ENCODE measurements around the gene L1TD1.

L1TD1 gene

GRCh38 chr1:62228883-62229187 is 34.2 kb downstream of the L1TD1 start:
- TF ChIP-seq EZH2phosphoT487 (IDR thresholded peaks at IDR 0.05; ENCODE audit: borderline replicate concordance, low read length) (no peak), CTCF (IDR thresholded peaks at IDR 0.05; ENCODE audit: low read depth, low read length, poor library complexity, severe bottlenecking) (no peak)
- Histone ChIP-seq H3K27me3 (ENCODE audit: control insufficient read depth, low read length) (no peaks in the 10 kb centered on the region), H3K27ac (ENCODE audit: low read depth, low read length) (no peak overlapping the region), H3K4me1 (ENCODE audit: control insufficient read depth, low read length) (no peaks in the 10 kb centered on the region), H3K79me2 (ENCODE audit: control insufficient read depth, low read length) (no peaks in the 10 kb centered on the region), H3K4me2 (ENCODE audit: low read length) (no peak overlapping the region), H3F3A (ENCODE audit: control insufficient read depth, insufficient read depth) (no peaks in the 10 kb centered on the region), H3K36me3 (ENCODE audit: control insufficient read depth, low read length) (no peaks in the 10 kb centered on the region), H3K9me2 (replicated peaks; ENCODE audit: control insufficient read depth, low read length) (no peaks in the 10 kb centered on the region), H3K9me3 (ENCODE audit: control insufficient read depth, insufficient read depth, low read length) (no peaks in the 10 kb centered on the region), H3K4me3 (ENCODE audit: low read length) (no peak overlapping the region), H4K20me1 (ENCODE audit: control insufficient read depth, insufficient read depth, low read depth, low read length) (no peaks in the 10 kb centered on the region)

GRCh38 chr1:62229468-62229867 is 34.8 kb downstream of the L1TD1 start:
- H3K27me3 ChIP-seq (ENCODE audit: control insufficient read depth, low read length), result no peaks in the 10 kb centered on the region
- no peaks in the 10 kb centered on the region for H3K4me1 ChIP-seq (ENCODE audit: control insufficient read depth, low read length)
- TF ChIP-seq CTCF (IDR thresholded peaks at IDR 0.05; ENCODE audit: low read depth, low read length, poor library complexity, severe bottlenecking) (no peak), EZH2phosphoT487 (IDR thresholded peaks at IDR 0.05; ENCODE audit: borderline replicate concordance, low read length) (no peak)
- H3K9me2 ChIP-seq (replicated peaks; ENCODE audit: control insufficient read depth, low read length), result no peaks in the 10 kb centered on the region
- H3K4me3 ChIP-seq (ENCODE audit: low read length), result no peak overlapping the region
- no peak overlapping the region for H3K4me2 ChIP-seq (ENCODE audit: low read length)
- H4K20me1 ChIP-seq (ENCODE audit: control insufficient read depth, insufficient read depth, low read depth, low read length), result no peaks in the 10 kb centered on the region
- no peaks in the 10 kb centered on the region for H3K36me3 ChIP-seq (ENCODE audit: control insufficient read depth, low read length)
- no peaks in the 10 kb centered on the region for H3K9me3 ChIP-seq (ENCODE audit: control insufficient read depth, insufficient read depth, low read length)
- no peaks in the 10 kb centered on the region for H3K79me2 ChIP-seq (ENCODE audit: control insufficient read depth, low read length)
- no peaks in the 10 kb centered on the region for H3F3A ChIP-seq (ENCODE audit: control insufficient read depth, insufficient read depth)
- no peak overlapping the region for H3K27ac ChIP-seq (ENCODE audit: low read depth, low read length)

- Histone ChIP-seq H3K4me1 (ENCODE audit: control insufficient read depth, low read length) (no peaks in the 10 kb centered on the region), H3K79me2 (ENCODE audit: control insufficient read depth, low read length) (no peaks in the 10 kb centered on the region), H3K9me3 (ENCODE audit: control insufficient read depth, insufficient read depth, low read length) (no peaks in the 10 kb centered on the region), H3K9me2 (replicated peaks; ENCODE audit: control insufficient read depth, low read length) (no peaks in the 10 kb centered on the region), H3K27ac (ENCODE audit: low read depth, low read length) (no peak overlapping the region), H3F3A (ENCODE audit: control insufficient read depth, insufficient read depth) (no peaks in the 10 kb centered on the region), H4K20me1 (ENCODE audit: control insufficient read depth, insufficient read depth, low read depth, low read length) (no peaks in the 10 kb centered on the region), H3K4me3 (ENCODE audit: low read length) (no peak overlapping the region), H3K27me3 (ENCODE audit: control insufficient read depth, low read length) (no peaks in the 10 kb centered on the region), H3K36me3 (ENCODE audit: control insufficient read depth, low read length) (no peaks in the 10 kb centered on the region), H3K4me2 (ENCODE audit: low read length) (no peak overlapping the region)
- TF ChIP-seq CTCF (IDR thresholded peaks at IDR 0.05; ENCODE audit: low read depth, low read length, poor library complexity, severe bottlenecking), result no peak
These were observed 35.3 kb downstream of the L1TD1 start for GRCh38 chr1:62229932-62230331.

GRCh38 chr1:62230718-62231117 is 36.1 kb downstream of the L1TD1 start:
- no peaks in the 10 kb centered on the region for H3K79me2 ChIP-seq (ENCODE audit: control insufficient read depth, low read length)
- H3K4me1 ChIP-seq (ENCODE audit: control insufficient read depth, low read length), result no peaks in the 10 kb centered on the region
- TF ChIP-seq CTCF (IDR thresholded peaks at IDR 0.05; ENCODE audit: low read depth, low read length, poor library complexity, severe bottlenecking) (no peak), EZH2phosphoT487 (IDR thresholded peaks at IDR 0.05; ENCODE audit: borderline replicate concordance, low read length) (no peak)
- H3K27ac ChIP-seq (ENCODE audit: low read depth, low read length), result no peak overlapping the region
- H3K27me3 ChIP-seq (ENCODE audit: control insufficient read depth, low read length), result no peaks in the 10 kb centered on the region
- no peaks in the 10 kb centered on the region for H3K9me2 ChIP-seq (replicated peaks; ENCODE audit: control insufficient read depth, low read length)
- no peaks in the 10 kb centered on the region for H4K20me1 ChIP-seq (ENCODE audit: control insufficient read depth, insufficient read depth, low read depth, low read length)
- H3F3A ChIP-seq (ENCODE audit: control insufficient read depth, insufficient read depth), result no peaks in the 10 kb centered on the region
- H3K36me3 ChIP-seq (ENCODE audit: control insufficient read depth, low read length), result no peaks in the 10 kb centered on the region
- no peak overlapping the region for H3K4me2 ChIP-seq (ENCODE audit: low read length)
- H3K9me3 ChIP-seq (ENCODE audit: control insufficient read depth, insufficient read depth, low read length), result no peaks in the 10 kb centered on the region
- H3K4me3 ChIP-seq (ENCODE audit: low read length), result no peak overlapping the region

Data from DOHH2 (cell line).